HCT116 (cell line): ENCODE data around the gene SAMD4B. TPM values are rescaled to one million over a fixed set of nuclear protein-coding genes. Genes with fewer than 3 reads are reported as not detected.

Experiments
- ATAC-seq: fragments of 200-7000 bp; cut with Tn5 transposase; 2 replicates; pipeline ENCODE4 v1.9.1; 2020; ENCODE audit warnings: mild to moderate bottlenecking, moderate library complexity
- BruUV-seq: library from RNA; stranded (reverse); fragments of 400-500 nt; replicated peaks from 2 replicates; lab custom pipeline; 2021; lab: Mats Ljungman, UMichigan
- CTCF ChIA-PET: fragments of 300-600 bp; sonication (Branson Sonifier 250); formaldehyde crosslinking; loops from one replicate; lab custom pipeline; 2021; ENCODE audit warnings: antibody characterized with exemption; lab: Charles Lee
- POLR2A ChIA-PET: fragments of 300-600, 350-600 bp; sonication (Branson Sonifier 250); formaldehyde crosslinking; loops from one replicate; lab custom pipeline; 2021; ENCODE audit warnings: antibody characterized with exemption; lab: Charles Lee
- RAD21 ChIA-PET, 2 experiments: fragments of 300-600 bp; sonication (Branson Sonifier 250); formaldehyde crosslinking; loops; one replicate each; lab custom pipeline; 2023; ENCODE audit warnings: low total read pairs in 2 of 2; ENCODE audit not compliant: uncharacterized antibody in 2 of 2, unreplicated experiment in 2 of 2, low non-redundant PET in 1 of 2; lab: Charles Lee
- DNase-seq: peaks from one replicate; pipeline ENCODE4 v3.0.0-alpha.2; 2010; ENCODE audit warnings: low read depth, low spot score
- H2AFZ ChIP-seq: fragments of 200-600 bp; shearing (Covaris generic), sonication (generic); 2 replicates; pipeline ENCODE4 v1.6.1; 2017; ENCODE audit warnings: low read depth, mixed run types, mixed read lengths, antibody characterized with exemption, low read length; ENCODE audit not compliant: poor library complexity, severe bottlenecking
- H3K27ac ChIP-seq: 2 replicates; pipeline ENCODE4 v1.5.1; 2012; ENCODE audit warnings: low read depth, low read length
- H3K27me3 ChIP-seq: fragments of 200-600 bp; sonication (generic); 2 replicates; pipeline ENCODE4 v1.6.1; 2016; ENCODE audit warnings: mixed run types, low read length, mixed read lengths; ENCODE audit not compliant: insufficient read depth
- H3K36me3 ChIP-seq, 2 experiments: fragments of 200-500 bp in 1 of 2; fragments of 200-600 bp in 1 of 2; sonication (Bioruptor generic) in 1 of 2; sonication (generic) in 1 of 2; 2 replicates each; pipeline versions ENCODE4 v1.5.1 to v1.6.1; 2014 to 2016; ENCODE audit warnings: low read length in 2 of 2, inconsistent platforms in 1 of 2, mixed read lengths in 1 of 2, mixed run types in 1 of 2; ENCODE audit not compliant: insufficient read depth in 2 of 2, control insufficient read depth in 1 of 2
- H3K4me1 ChIP-seq, 2 experiments: fragments of 200-600 bp in 1 of 2; sonication (generic) in 1 of 2; 2 replicates each; pipeline versions ENCODE4 v1.5.1 to v1.6.1; 2012 to 2017; ENCODE audit warnings: low read length in 2 of 2, inconsistent platforms in 1 of 2, mild to moderate bottlenecking in 1 of 2, mixed read lengths in 1 of 2, mixed run types in 1 of 2, moderate library complexity in 1 of 2; ENCODE audit not compliant: insufficient read depth in 2 of 2, control insufficient read depth in 1 of 2
- H3K4me2 ChIP-seq: fragments of 200-600 bp; sonication (generic); 2 replicates; pipeline ENCODE4 v1.6.1; 2017; ENCODE audit warnings: mixed run types, low read length, mixed read lengths
- H3K4me3 ChIP-seq, 2 experiments: fragments of 200-600 bp in 1 of 2; sonication (generic) in 1 of 2; replicated peaks in 1 of 2; 2 replicates each; pipeline ENCODE4 v1.5.1; 2011 to 2016; ENCODE audit warnings: low read length in 2 of 2, control low read depth in 1 of 2, low read depth in 1 of 2, mild to moderate bottlenecking in 1 of 2, mixed read lengths in 1 of 2, mixed run types in 1 of 2
- H3K79me2 ChIP-seq: fragments of 200-600 bp; sonication (generic); 2 replicates; pipeline ENCODE4 v1.6.1; 2017; ENCODE audit warnings: mild to moderate bottlenecking, mixed run types, low read length, moderate library complexity, mixed read lengths; ENCODE audit not compliant: insufficient read depth
- H3K9ac ChIP-seq: fragments of 200-600 bp; sonication (generic); 2 replicates; pipeline ENCODE4 v1.6.1; 2016; ENCODE audit warnings: low read length, mixed read lengths
- H3K9me2 ChIP-seq: fragments of 200-600 bp; sonication (generic), shearing (Covaris generic); 2 replicates; pipeline ENCODE4 v1.6.1; 2017; ENCODE audit warnings: mixed run types, mild to moderate bottlenecking, moderate library complexity; ENCODE audit not compliant: insufficient read depth
- H3K9me3 ChIP-seq, 2 experiments: fragments of 200-500 bp in 1 of 2; fragments of 200-600 bp in 1 of 2; sonication (Bioruptor generic) in 1 of 2; sonication (generic) in 1 of 2; 2 replicates each; pipeline ENCODE4 v1.6.1; 2014 to 2017; ENCODE audit warnings: low read length in 2 of 2, mixed read lengths in 2 of 2, inconsistent platforms in 1 of 2, low read depth in 1 of 2, mild to moderate bottlenecking in 1 of 2, mixed run types in 1 of 2, moderate library complexity in 1 of 2; ENCODE audit not compliant: control insufficient read depth in 1 of 2, insufficient read depth in 1 of 2
- H4K20me1 ChIP-seq: fragments of 200-600 bp; sonication (generic), shearing (Covaris generic); 2 replicates; pipeline ENCODE4 v1.6.1; 2017; ENCODE audit warnings: mixed run types, mild to moderate bottlenecking, moderate library complexity; ENCODE audit not compliant: insufficient read depth
- CBX3 ChIP-seq: IDR thresholded peaks from 2 replicates; pipeline ENCODE4 v1.6.1; 2012; ENCODE audit warnings: low read depth
- EZH2phosphoT487 ChIP-seq: fragments of 200-600 bp; IDR thresholded peaks from 2 replicates; pipeline ENCODE4 v1.6.1; 2018; ENCODE audit warnings: antibody characterized with exemption, borderline replicate concordance
- FOSL1 ChIP-seq: IDR thresholded peaks from 2 replicates; pipeline ENCODE4 v1.6.1; 2012; ENCODE audit warnings: low read depth
- JUND ChIP-seq: IDR thresholded peaks from 2 replicates; pipeline ENCODE4 v1.6.1; 2012
- POLR2A ChIP-seq: IDR thresholded peaks from 2 replicates; pipeline ENCODE4 v1.7.0; 2011; ENCODE audit warnings: borderline replicate concordance; ENCODE audit not compliant: insufficient read depth, insufficient read length; ENCODE audit errors: extremely low read depth
- RAD21 ChIP-seq: IDR thresholded peaks from 2 replicates; pipeline ENCODE4 v1.6.1; 2012; ENCODE audit warnings: low read depth, mild to moderate bottlenecking
- SIN3A ChIP-seq: IDR thresholded peaks from 2 replicates; pipeline ENCODE4 v1.6.1; 2012; ENCODE audit warnings: low read depth
- SP1 ChIP-seq: IDR thresholded peaks from 2 replicates; pipeline ENCODE4 v1.6.1; 2012; ENCODE audit warnings: low read depth
- SRF ChIP-seq: IDR thresholded peaks from 2 replicates; pipeline ENCODE4 v1.6.1; 2012; ENCODE audit warnings: low read depth
- YY1 ChIP-seq: IDR thresholded peaks from 2 replicates; pipeline ENCODE4 v1.6.1; 2011; ENCODE audit warnings: low read length, low read depth, moderate library complexity, mild to moderate bottlenecking; ENCODE audit not compliant: insufficient replicate concordance; ENCODE audit errors: extremely low read depth
- intact Hi-C: fragments of 100-400 bp; cut with micrococcal nuclease; formaldehyde crosslinking; loops from 2 replicates; pipeline ENCODE4 v1.10.0; 2022
- total RNA-seq: library from RNA; stranded (reverse); gene quantifications from one replicate; pipeline ENCODE4 v1.2.1, GENCODE V29; 2021; ENCODE audit not compliant: unreplicated experiment
- TF ChIP-seq, protein P1 (sequence below): IDR thresholded peaks from 2 replicates; pipeline ENCODE4 v1.6.1; 2011; ENCODE audit warnings: mild to moderate bottlenecking, low read length, moderate library complexity; ENCODE audit not compliant: insufficient replicate concordance; ENCODE audit errors: extremely low read depth

Gene SAMD4B
- total RNA-seq, 1 experiment from 2014 or later: 127 TPM

DNA sequence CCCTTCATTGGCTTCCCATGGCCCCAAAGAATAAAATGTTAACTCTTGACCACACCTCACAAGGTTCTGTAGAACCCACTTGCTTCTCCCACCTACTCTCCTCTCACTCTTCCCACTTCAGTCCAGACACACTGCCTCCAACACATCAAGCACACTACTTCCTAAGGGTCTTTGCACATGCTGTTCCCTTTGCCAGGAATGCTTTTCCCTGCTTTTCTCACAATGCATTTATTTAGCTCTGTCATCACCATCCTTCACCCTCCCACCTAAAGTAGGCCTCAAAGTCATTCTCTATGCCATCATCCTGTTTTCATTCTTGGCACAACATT, 38.1 kb upstream of the SAMD4B start:
- H3K9me2 ChIP-seq: no peaks in the 10 kb centered on the region
- H3K4me1 ChIP-seq: peaks cover 9 to 10% of the 10 kb centered on the region in 2 experiments
- no peak for TF ChIP-seq POLR2A
- no peak for TF ChIP-seq FOSL1
- no peak for TF ChIP-seq SP1
- TF ChIP-seq, protein P1, sequence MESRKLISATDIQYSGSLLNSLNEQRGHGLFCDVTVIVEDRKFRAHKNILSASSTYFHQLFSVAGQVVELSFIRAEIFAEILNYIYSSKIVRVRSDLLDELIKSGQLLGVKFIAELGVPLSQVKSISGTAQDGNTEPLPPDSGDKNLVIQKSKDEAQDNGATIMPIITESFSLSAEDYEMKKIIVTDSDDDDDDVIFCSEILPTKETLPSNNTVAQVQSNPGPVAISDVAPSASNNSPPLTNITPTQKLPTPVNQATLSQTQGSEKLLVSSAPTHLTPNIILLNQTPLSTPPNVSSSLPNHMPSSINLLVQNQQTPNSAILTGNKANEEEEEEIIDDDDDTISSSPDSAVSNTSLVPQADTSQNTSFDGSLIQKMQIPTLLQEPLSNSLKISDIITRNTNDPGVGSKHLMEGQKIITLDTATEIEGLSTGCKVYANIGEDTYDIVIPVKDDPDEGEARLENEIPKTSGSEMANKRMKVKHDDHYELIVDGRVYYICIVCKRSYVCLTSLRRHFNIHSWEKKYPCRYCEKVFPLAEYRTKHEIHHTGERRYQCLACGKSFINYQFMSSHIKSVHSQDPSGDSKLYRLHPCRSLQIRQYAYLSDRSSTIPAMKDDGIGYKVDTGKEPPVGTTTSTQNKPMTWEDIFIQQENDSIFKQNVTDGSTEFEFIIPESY: no peak
- no peak for TF ChIP-seq SIN3A
- no peak for TF ChIP-seq YY1
- no peak for TF ChIP-seq SRF
- no peak for TF ChIP-seq CBX3
- TF ChIP-seq JUND: no peak
- TF ChIP-seq RAD21: no peak
- no peak for TF ChIP-seq EZH2phosphoT487
- no peak overlapping the region for H2AFZ ChIP-seq
- H3K36me3 ChIP-seq: no peaks in the 10 kb centered on the region
- ChIA-PET CTCF (interaction anchor here (1.3 kb wide), 1 partner anchor 92 kb away, joined by 3 read pairs; no protein-coding TSS in a partner anchor), POLR2A (no interaction called here), RAD21 (no interaction called here)
- no TSS peak for BruUV-seq
- no peaks in the 10 kb centered on the region for H4K20me1 ChIP-seq
- H3K27ac ChIP-seq: no peak overlapping the region
- H3K4me2 ChIP-seq: no peak overlapping the region
- DNase-seq (no peak), ATAC-seq (no peak)
- no peaks in the 10 kb centered on the region for H3K9me3 ChIP-seq
- H3K79me2 ChIP-seq: no peaks in the 10 kb centered on the region
- no peak overlapping the region for H3K4me3 ChIP-seq
- intact Hi-C loops: no loop called here
- H3K27me3 ChIP-seq: no peaks in the 10 kb centered on the region
- H3K9ac ChIP-seq: no peak overlapping the region
